MCF 10A (cell line): ENCODE results near the gene CBLN3. TPM values are rescaled to one million over a fixed set of nuclear protein-coding genes. Genes with fewer than 3 reads are reported as not detected.

Experiments
- BruUV-seq: library from RNA; stranded (reverse); fragments of 400-500 nt; replicated peaks from 2 replicates; lab custom pipeline; 2021; lab: Mats Ljungman, UMichigan
- CTCF ChIA-PET: fragments of 300-600 bp; sonication (Branson Sonifier 250); formaldehyde crosslinking; extraction: SDS; loops from one replicate; lab custom pipeline; 2021; ENCODE audit warnings: antibody characterized with exemption, inconsistent platforms; lab: Yijun Ruan, JAX
- POLR2A ChIA-PET: fragments of 300-600, 350-650 bp; sonication (Branson Sonifier 250); formaldehyde crosslinking; extraction: SDS; loops from one replicate; lab custom pipeline; 2020; ENCODE audit warnings: antibody characterized with exemption, inconsistent platforms; lab: Yijun Ruan, JAX
- DNase-seq: peaks from one replicate; pipeline ENCODE4 v3.0.0-alpha.2; 2018; ENCODE audit not compliant: unreplicated experiment
- H3K27ac Mint-ChIP-seq: one replicate; pipeline ENCODE4 v1.8.0; 2022; ENCODE audit warnings: mild to moderate bottlenecking, low read depth, mixed read lengths; ENCODE audit not compliant: unreplicated experiment
- H3K27me3 Mint-ChIP-seq: one replicate; pipeline ENCODE4 v1.8.0; 2022; ENCODE audit warnings: mixed read lengths; ENCODE audit not compliant: insufficient read depth, unreplicated experiment
- H3K36me3 Mint-ChIP-seq: one replicate; pipeline ENCODE4 v1.8.0; 2022; ENCODE audit warnings: mild to moderate bottlenecking, moderate library complexity, mixed read lengths; ENCODE audit not compliant: insufficient read depth, unreplicated experiment
- H3K4me1 Mint-ChIP-seq: one replicate; pipeline ENCODE4 v1.8.0; 2022; ENCODE audit warnings: mixed read lengths; ENCODE audit not compliant: insufficient read depth, unreplicated experiment
- H3K4me3 Mint-ChIP-seq: one replicate; pipeline ENCODE4 v1.8.0; 2022; ENCODE audit warnings: mild to moderate bottlenecking, moderate library complexity, mixed read lengths; ENCODE audit not compliant: unreplicated experiment
- H3K9me3 Mint-ChIP-seq: one replicate; pipeline ENCODE4 v1.8.0; 2022; ENCODE audit warnings: mixed read lengths; ENCODE audit not compliant: unreplicated experiment
- intact Hi-C: fragments of 100-400 bp; cut with micrococcal nuclease; formaldehyde crosslinking; loops from 2 replicates; pipeline ENCODE4 v1.14.1; 2022
- total RNA-seq: library from RNA; stranded (reverse); gene quantifications from 2 replicates; pipeline ENCODE4 v1.2.3, GENCODE V29; 2022
- TF ChIP-seq, protein P1 (sequence below): fragments of 200-600 bp; IDR thresholded peaks from one replicate; pipeline ENCODE4 v1.8.0; 2022; ENCODE audit warnings: antibody characterized with exemption, mild to moderate bottlenecking; ENCODE audit not compliant: unreplicated experiment

The CBLN3 gene
- total RNA-seq, 1 experiment from 2014 or later = 2.4 TPM

DNA sequence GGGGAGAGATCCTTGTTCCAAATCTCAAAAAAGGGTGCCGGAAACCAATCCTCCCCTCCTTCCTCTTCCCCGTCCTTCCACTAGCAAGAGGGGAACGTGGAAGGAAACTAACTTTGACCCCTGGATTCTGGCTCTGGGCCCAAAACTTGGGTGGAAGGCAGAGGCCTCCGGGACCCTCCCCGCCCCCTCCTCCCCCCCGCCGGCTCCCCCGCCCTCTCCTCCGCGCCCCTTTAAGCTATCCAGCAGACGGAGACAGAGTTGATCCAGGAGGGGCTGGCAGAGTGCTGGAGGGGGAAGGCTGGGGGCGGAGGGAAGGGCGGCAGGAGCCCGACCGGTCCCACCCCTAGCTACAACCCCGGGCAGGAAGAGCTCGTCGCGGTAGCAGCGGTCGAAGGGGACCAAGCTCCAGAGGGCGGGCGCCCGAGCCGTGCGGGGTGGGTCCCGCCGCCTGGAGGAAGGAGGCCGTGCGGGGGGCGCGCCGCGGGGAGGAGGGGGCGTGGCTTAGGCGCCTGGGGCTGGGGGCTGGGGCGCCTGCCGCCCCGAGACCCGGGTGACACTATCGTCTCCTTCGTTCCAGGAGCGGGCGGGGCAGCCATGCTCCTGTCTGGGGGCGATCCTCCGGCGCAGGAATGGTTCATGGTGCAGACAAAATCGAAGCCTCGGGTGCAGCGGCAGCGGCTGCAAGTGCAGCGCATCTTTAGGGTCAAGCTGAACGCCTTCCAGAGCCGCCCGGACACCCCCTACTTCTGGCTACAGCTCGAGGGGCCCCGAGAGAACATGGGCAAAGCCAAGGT is 30.6 kb downstream of the CBLN3 start, which contains the start of gene NYNRIN:
TSS of gene NYNRIN (plus strand) at position 351 of the 794 bp plus-strand sequence. CDS start at position 595, 244 bp downstream.
- no peak for DNase-seq

DNA sequence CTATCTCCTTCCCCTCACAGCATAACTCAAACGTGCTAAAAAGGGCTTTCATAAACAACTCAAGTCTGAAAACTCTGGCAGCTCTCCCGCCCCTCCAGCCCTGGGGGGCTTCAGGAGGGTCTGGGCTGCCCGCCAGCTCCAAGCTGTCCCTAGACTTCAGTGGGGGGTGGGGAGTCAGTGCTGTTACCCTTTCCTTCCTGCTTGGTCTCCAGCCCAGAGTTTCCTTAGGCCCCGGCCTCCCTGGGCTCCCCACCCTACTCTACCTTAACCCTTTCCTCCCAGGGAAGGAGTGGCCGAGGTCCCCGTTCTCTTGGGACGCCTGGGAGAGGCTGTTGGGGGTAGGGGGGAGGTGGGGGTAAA is 31.2 kb downstream of the CBLN3 start:
- H3K36me3 Mint-ChIP-seq = no peaks in the 10 kb centered on the region
- H3K27ac Mint-ChIP-seq = no peak overlapping the region
- TF ChIP-seq, protein P1, sequence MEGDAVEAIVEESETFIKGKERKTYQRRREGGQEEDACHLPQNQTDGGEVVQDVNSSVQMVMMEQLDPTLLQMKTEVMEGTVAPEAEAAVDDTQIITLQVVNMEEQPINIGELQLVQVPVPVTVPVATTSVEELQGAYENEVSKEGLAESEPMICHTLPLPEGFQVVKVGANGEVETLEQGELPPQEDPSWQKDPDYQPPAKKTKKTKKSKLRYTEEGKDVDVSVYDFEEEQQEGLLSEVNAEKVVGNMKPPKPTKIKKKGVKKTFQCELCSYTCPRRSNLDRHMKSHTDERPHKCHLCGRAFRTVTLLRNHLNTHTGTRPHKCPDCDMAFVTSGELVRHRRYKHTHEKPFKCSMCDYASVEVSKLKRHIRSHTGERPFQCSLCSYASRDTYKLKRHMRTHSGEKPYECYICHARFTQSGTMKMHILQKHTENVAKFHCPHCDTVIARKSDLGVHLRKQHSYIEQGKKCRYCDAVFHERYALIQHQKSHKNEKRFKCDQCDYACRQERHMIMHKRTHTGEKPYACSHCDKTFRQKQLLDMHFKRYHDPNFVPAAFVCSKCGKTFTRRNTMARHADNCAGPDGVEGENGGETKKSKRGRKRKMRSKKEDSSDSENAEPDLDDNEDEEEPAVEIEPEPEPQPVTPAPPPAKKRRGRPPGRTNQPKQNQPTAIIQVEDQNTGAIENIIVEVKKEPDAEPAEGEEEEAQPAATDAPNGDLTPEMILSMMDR = no peak
- intact Hi-C loops = no loop called here
- POLR2A ChIA-PET = interaction anchor here (0.8 to 1.0 kb wide), 2 partner anchors 10 to 33 kb away, joined by 3 read pairs; no protein-coding TSS in a partner anchor
- peaks cover 26% of the 10 kb centered on the region for H3K4me1 Mint-ChIP-seq
- H3K4me3 Mint-ChIP-seq = no peak overlapping the region
- no peak for DNase-seq
- H3K27me3 Mint-ChIP-seq = no peaks in the 10 kb centered on the region
- CTCF ChIA-PET = interaction anchor here (0.9 to 1.2 kb wide), 2 partner anchors 29 to 33 kb away, joined by 3 to 4 read pairs; no protein-coding TSS in a partner anchor
- BruUV-seq = no TSS peak
- H3K9me3 Mint-ChIP-seq = no peaks in the 10 kb centered on the region

More for the DNA sequence above, 30.6 kb downstream of the CBLN3 start, which contains the start of gene NYNRIN:
- intact Hi-C loops = no loop called here
- Mint-ChIP-seq H3K4me3 (peak within 1 kb of the TSS; percentile 17), H3K27me3 (no peaks in the 10 kb centered on the region), H3K9me3 (no peaks in the 10 kb centered on the region), H3K27ac (no peak within 1 kb of the TSS), H3K4me1 (peaks cover 32% of the 10 kb centered on the region), H3K36me3 (no peaks in the 10 kb centered on the region)
- BruUV-seq = no TSS peak
- ChIA-PET CTCF (interaction anchor here (0.5 to 1.2 kb wide), 3 partner anchors 29 to 42 kb away, joined by 3 to 4 read pairs (median 3); no protein-coding TSS in a partner anchor), POLR2A (interaction anchor here (0.8 to 1.0 kb wide), 2 partner anchors 10 to 33 kb away, joined by 3 read pairs; no protein-coding TSS in a partner anchor)
- TF ChIP-seq, protein P1 = no peak

DNA sequence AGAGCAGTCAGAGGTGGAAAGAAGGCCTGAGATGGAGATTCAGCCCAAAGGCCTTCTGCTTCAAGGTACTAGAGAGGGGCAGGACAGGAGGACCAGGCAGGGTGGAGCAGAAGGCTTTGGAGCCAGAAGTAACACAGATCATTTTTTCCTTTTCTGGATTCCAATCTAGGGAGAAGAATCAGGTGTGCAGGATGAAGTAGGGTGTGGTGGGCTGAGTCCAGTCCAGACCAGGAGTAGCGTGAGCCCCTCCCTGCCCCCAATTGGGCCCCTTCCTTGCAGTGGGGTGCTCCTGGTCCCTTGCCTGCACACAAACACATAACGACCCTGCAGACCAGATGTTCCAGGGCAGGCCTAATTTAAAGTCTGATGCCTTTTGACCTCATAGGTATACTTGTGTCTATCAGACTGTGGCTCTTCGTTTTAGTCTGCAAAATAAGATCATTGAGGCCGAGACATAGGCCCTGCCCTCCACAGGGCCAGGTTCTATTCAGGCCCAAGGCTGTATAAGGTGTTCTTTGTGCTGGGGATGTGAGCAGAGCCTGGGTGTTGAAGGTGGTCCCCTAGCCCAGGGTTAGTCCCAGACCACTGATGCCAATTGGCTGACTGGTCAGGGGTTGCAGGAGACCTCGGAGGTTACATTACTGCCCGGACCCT is 31.7 kb downstream of the CBLN3 start:
- peaks cover 21% of the 10 kb centered on the region for H3K4me1 Mint-ChIP-seq
- H3K9me3 Mint-ChIP-seq = no peaks in the 10 kb centered on the region
- POLR2A ChIA-PET = interaction anchor here (2.8 kb wide), 1 partner anchor 33 kb away, joined by 16 read pairs; the partner anchor contains the start of genes CBLN3 and KHNYN
- no TSS peak for BruUV-seq
- DNase-seq = no peak
- CTCF ChIA-PET = interaction anchor here (1.2 to 3.6 kb wide), 5 partner anchors 13 to 89 kb away, joined by 5 to 26 read pairs (median 22); partner anchors contain the start of gene ADCY4
- no peak overlapping the region for H3K27ac Mint-ChIP-seq
- no peak overlapping the region for H3K4me3 Mint-ChIP-seq
- TF ChIP-seq, protein P1 = no peak
- no peaks in the 10 kb centered on the region for H3K27me3 Mint-ChIP-seq
- no peaks in the 10 kb centered on the region for H3K36me3 Mint-ChIP-seq
- intact Hi-C loops = no loop called here
